Occipital lobe (tissue), 2 donors: Measurements from ENCODE around the gene BCL7C. TPM values are rescaled to one million over a fixed set of nuclear protein-coding genes. Genes with fewer than 3 reads are reported as not detected.

Experiments used
- DNase-seq: peaks from one replicate; lab custom pipeline; 2025; lab: John Stamatoyannopoulos, UW
- total RNA-seq: library from RNA; depleted of rRNA; stranded (reverse); fragments of >200 nt; gene quantifications from one replicate; pipeline ENCODE4 v1.2.3, GENCODE V29; 2014

BCL7C gene
- total RNA-seq, 1 donor from 2014 or later = 29.6 TPM

DNA sequence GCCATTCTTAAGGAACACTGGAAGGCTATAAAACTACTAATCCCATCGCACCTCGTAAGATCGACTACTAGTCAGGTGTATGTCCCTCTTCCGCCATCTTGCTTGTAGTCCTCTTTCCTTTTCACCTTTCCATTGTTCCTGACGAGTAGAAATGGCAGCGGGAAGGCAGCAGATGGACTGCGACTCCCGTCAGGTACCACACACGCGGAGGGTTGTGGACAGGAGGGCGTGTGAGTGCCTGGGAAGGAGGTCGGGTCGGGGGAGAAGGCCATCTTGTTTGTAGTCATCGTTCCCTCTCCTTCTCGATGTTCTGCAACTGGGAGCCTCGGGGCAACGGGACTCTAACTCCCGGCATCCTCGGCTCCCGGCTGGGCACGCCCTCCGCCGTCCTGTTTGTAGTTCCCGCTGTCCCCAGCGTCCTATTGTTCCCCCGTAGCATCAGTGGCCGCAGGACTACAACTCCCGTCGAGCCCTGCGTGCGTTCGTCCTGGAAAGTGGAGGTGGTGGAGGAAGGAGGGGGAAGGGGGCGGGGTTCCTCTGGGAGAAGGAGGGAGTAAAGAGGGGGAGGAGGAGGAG lies 29.2 kb upstream of the BCL7C start:
- DNase-seq = peak; percentile 100

DNA sequence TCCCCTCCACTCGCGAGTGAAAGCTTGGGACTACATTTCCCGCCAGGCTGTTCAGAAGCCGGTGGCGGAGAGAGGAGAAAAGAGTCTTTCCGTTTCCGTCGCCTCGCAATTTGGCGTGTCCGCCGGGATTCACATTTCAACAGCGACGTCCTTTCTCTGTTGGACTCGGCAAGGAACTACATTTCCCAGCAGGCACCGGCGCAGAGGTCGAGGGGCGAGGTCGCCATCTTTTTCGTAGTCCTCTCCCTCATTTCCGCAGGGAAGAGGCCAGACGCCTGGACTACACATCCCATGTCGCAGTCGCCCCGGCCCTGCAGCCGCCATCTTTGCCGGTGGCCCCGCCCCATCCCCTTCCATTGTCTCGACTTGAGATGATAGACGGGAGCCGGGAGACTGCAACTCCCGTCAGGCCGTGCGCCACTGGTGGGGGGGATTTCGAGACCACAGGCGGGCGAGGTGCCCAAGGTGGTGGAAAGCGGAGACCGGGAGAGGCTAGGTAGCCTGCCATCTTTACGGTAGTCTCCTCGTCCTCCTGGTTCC lies 28.6 kb upstream of the BCL7C start:
- DNase-seq = peak; percentile 100

- peak; percentile 76 for DNase-seq
These were observed 28.0 kb upstream of the BCL7C start for GRCh38 chr16:30921748-30922419.

GRCh38 chr16:30921459-30921747 lies 27.5 kb upstream of the BCL7C start:
- no peak for DNase-seq

DNA sequence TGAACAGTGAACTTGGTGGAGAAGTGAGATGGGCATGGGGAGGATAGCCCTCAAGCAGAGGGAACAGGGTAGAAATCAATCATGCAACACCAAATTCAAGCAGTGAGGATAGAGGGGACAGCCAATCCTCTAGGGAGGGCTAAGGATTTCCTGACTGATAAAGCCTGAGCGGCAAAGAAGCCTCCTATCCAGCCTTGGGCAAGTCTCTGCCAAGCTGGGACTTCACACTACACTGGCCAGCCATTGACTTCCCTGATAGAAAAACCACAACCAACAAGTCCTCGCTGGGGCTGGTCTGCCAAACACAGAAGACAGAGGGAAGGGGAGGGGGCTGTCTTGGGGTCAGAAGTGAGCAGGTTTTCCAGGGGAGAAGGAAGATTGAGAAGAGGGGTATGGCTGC lies 27.0 kb upstream of the BCL7C start:
- DNase-seq = no peak

DNA sequence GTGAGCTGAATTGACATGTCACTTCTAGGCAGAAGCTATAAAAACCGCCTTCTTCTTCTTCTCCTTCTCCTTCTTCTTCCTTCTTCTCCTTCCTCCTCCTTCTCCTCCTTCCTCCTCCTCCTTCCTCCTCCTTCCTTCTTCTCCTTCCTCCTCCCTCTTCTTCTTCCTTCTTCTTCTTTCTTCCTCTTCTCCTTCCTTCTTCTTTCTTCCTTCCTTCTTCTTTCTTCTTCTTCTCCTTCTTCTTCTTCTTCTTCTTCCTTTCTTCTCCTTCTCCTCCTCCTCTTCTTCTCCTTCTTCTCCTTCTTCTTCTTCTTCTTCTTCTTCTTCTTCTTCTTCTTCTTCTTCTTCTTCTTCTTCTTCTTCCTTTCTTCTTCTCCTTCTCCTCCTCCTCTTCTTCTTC lies 24.7 kb upstream of the BCL7C start:
- no peak for DNase-seq

- no peak for DNase-seq
These were observed 21.0 kb upstream of the BCL7C start for GRCh38 chr16:30914830-30915229.

- DNase-seq = no peak
These were observed 19.0 kb upstream of the BCL7C start for GRCh38 chr16:30912794-30913412.

GRCh38 chr16:30910427-30911029 lies 16.7 kb upstream of the BCL7C start:
- no peak for DNase-seq

GRCh38 chr16:30907064-30907463 lies 13.2 kb upstream of the BCL7C start:
- DNase-seq = no peak

DNA sequence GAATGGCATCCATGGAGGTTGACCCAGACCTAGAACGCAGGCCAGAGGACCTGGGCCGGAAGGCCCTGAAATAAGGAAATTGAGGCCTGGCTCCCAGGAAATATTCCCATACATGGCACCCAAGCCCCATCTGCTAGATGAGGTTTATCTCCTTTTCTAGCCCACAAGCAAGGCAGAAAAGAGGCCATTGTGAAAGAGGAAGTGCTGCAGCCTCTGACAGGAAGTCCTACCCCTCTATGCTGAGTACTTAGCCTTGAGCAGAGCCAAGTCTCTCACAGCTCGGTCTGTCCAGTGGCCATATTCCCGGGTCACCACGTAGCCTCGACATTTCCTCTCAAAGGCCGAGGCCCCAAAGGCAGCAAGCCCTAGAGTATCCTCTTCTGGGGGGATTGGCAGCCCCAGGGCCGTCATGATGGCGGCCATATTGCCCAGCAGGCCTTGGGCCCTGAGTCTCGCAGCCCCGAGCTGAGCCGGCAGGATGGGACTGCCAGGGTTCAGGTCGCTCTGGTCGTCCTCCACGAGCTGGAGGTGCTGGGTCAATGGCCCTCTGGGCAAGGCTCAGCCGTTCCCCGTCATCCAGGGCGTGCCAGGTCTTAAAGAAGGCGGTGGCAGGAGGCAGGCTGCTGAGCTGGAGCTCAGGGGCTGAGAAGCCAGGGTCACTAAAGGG lies 10.4 kb upstream of the BCL7C start:
- DNase-seq = no peak

- no peak for DNase-seq
These were observed 9.7 kb upstream of the BCL7C start for GRCh38 chr16:30903596-30903995.

DNA sequence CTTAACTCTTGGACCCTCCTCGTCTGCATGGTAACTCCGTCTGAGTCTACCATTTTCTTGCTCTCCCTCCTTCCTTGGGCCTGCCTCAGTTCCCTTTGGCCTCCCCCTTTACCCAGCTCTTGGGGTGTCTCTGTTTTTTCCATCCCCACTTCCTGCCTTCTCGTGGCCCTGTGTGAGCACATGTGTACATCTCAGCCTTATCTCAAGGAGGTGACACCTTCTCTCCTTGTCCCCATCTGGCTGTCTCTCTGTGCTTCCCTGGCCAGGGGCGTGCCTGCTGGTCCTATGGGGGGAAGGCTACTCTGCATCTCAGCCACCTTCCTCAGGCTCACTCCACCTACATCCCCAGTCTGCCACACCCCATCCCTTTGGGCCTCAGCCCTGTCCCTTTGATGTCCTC lies 9.1 kb upstream of the BCL7C start:
- DNase-seq = no peak

- DNase-seq = peak; percentile 56
These were observed 8.4 kb upstream of the BCL7C start for GRCh38 chr16:30902029-30902972.

- no peak for DNase-seq
These were observed 7.5 kb upstream of the BCL7C start for GRCh38 chr16:30901201-30902028.

- no peak for DNase-seq
These were observed 6.7 kb upstream of the BCL7C start for GRCh38 chr16:30900588-30900987.

DNA sequence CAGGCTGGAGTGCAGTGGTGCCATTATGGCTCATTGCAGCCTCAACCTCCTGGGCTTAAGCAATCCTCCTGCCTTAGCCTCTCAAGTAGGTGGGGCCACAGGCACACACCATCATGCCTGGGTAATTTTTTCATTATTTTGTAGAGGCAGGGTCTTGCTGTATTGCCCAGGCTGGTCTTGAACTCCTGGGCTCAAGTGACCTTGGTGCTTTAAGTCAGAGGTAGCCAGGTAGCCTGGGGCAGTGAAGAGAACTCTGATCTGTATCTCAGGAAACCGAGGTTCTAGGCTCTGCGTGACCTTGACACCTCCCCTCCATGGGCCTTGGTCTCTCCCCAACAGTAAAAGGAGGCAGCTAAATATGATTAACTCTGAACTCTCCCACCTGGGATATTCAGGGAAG lies 5.9 kb upstream of the BCL7C start:
- DNase-seq = no peak

GRCh38 chr16:30896889-30897733 lies 3.2 kb upstream of the BCL7C start:
- peak; percentile 82 for DNase-seq

DNA sequence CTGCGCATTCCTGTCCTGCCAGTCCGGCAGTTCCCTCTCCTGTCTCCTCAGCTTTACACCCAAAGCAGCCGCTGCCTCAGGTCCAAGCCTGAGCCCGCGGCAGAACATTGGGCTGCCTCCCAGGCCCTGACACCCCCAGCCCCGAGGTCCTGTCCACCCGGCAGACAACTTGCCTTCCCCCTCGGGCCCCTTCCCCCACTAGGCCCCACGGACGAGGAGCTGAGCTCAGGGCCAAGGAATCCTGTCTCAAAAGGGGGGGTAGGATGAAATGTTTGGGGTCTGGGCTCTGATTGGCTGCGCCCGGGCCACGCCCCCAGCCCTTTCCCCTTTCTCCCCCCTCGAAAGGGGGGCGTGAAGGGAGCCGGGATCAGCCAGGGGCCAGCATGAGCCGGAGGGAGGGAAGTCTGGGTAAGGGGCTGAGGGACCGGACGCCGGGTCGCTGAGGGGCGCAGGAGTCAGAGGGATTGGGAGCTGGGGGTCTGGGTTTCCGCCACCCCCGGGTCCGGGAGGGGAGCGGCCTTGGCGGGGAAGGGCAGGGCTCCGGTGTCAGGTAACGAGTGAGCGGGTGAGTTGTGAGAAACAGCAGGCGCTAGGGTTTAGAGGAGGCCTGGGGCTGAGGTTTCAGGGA lies 2.5 kb upstream of the BCL7C start, which contains the start of gene CTF1:
Gene CTF1, plus strand, starts transcription at position 354 of the 628 bp plus-strand sequence. Its CDS starts 30 bp downstream, at position 384.
- DNase-seq = peak; percentile 29
